A549 (cell line): ENCODE measurements around the gene CRADD.

Source experiments
- CTCF ChIP-seq: fragments of >200 bp; sonication (Bioruptor Twin); formaldehyde crosslinking; IDR thresholded peaks from 3 replicates; pipeline ENCODE4 v1.5.1; 2016
- ESRRA ChIP-seq: fragments of 150-350 bp; IDR thresholded peaks from 2 replicates; pipeline ENCODE4 v1.6.1; 2014; ENCODE audit warnings: mild to moderate bottlenecking, low read length, borderline replicate concordance
- KDM5A ChIP-seq: fragments of 200-600 bp; sonication (generic); IDR thresholded peaks from 2 replicates; pipeline ENCODE4 v1.6.1; 2016; ENCODE audit warnings: antibody characterized with exemption, mild to moderate bottlenecking
- MYC ChIP-seq: IDR thresholded peaks from 2 replicates; pipeline ENCODE4 v1.6.1; 2012; ENCODE audit warnings: mild to moderate bottlenecking, inconsistent platforms, low read length, improper control_type of control experiment, borderline replicate concordance
- POLR2A ChIP-seq: IDR thresholded peaks from 2 replicates; pipeline ENCODE4 v1.6.1; 2012; ENCODE audit warnings: mild to moderate bottlenecking, low read length
- REST ChIP-seq: fragments of 200-600 bp; sonication (generic); IDR thresholded peaks from 2 replicates; pipeline ENCODE4 v1.6.1; 2016; ENCODE audit warnings: antibody characterized with exemption, mild to moderate bottlenecking, moderate library complexity
- TF ChIP-seq, protein P1 (sequence below): IDR thresholded peaks from 2 replicates; pipeline ENCODE4 v1.6.1; 2012
- TF ChIP-seq, protein P2 (sequence below): fragments of 450-650 bp; IDR thresholded peaks from 2 replicates; pipeline ENCODE4 v1.6.1; 2014; ENCODE audit warnings: antibody characterized with exemption

GRCh38 chr12:93707836-93708235, 30.7 kb downstream of the CRADD start:
- TF ChIP-seq KDM5A (no peak), REST (no peak), MYC (no peak), CTCF (no peak), POLR2A (no peak), ESRRA (no peak)
- TF ChIP-seq, protein P1, sequence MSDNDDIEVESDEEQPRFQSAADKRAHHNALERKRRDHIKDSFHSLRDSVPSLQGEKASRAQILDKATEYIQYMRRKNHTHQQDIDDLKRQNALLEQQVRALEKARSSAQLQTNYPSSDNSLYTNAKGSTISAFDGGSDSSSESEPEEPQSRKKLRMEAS: no peak
- TF ChIP-seq, protein P2, sequence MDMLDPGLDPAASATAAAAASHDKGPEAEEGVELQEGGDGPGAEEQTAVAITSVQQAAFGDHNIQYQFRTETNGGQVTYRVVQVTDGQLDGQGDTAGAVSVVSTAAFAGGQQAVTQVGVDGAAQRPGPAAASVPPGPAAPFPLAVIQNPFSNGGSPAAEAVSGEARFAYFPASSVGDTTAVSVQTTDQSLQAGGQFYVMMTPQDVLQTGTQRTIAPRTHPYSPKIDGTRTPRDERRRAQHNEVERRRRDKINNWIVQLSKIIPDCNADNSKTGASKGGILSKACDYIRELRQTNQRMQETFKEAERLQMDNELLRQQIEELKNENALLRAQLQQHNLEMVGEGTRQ: no peak
